HEK293 (cell line): ENCODE results near the gene NUB1.

Source experiments
- CTCF ChIA-PET: fragments of 350-600 bp; formaldehyde crosslinking; extraction: SDS; loops from one replicate; lab custom pipeline; 2021; ENCODE audit warnings: antibody characterized with exemption; lab: Yijun Ruan, JAX
- POLR2A ChIA-PET: fragments of 300-600 bp; formaldehyde crosslinking; extraction: SDS; loops from one replicate; lab custom pipeline; 2020; ENCODE audit warnings: antibody characterized with exemption, inconsistent platforms; lab: Yijun Ruan, JAX
- H3K27ac ChIP-seq: fragments of 200-500 bp; sonication (Bioruptor generic); 2 replicates; pipeline ENCODE4 v1.5.1; 2014; ENCODE audit warnings: low read depth, low read length, control low read depth, inconsistent platforms; ENCODE audit errors: extremely low read depth
- H3K36me3 ChIP-seq, 2 experiments: fragments of 200-500 bp in 1 of 2; sonication (Bioruptor generic) in 1 of 2; 1 replicate in 1 of 2; 2 replicates in 1 of 2; pipeline ENCODE4 v1.5.1; 2014 to 2017; ENCODE audit warnings: inconsistent platforms in 2 of 2, low read length in 2 of 2; ENCODE audit not compliant: control insufficient read depth in 2 of 2, insufficient read depth in 1 of 2
- H3K4me1 ChIP-seq: fragments of 200-500 bp; sonication (Bioruptor generic); 2 replicates; pipeline ENCODE4 v1.5.1; 2014; ENCODE audit warnings: mild to moderate bottlenecking, low read length, inconsistent platforms; ENCODE audit not compliant: control insufficient read depth, insufficient read depth
- H3K4me3 ChIP-seq: 2 replicates; pipeline ENCODE4 v1.5.1; 2011; ENCODE audit warnings: low read depth, mild to moderate bottlenecking, control low read depth, low read length, moderate library complexity
- H3K9me3 ChIP-seq: fragments of 200-500 bp; sonication (Bioruptor generic); 2 replicates; pipeline ENCODE4 v1.5.1; 2014; ENCODE audit warnings: low read depth, low read length, inconsistent platforms; ENCODE audit not compliant: control insufficient read depth, insufficient read depth
- BCL11B ChIP-seq: fragments of 450-650 bp; formaldehyde crosslinking; IDR thresholded peaks from 2 replicates; pipeline ENCODE4 v1.5.1; 2016; ENCODE audit warnings: low read depth, missing biosample characterization, missing genetic modification characterization
- INSM2 ChIP-seq: fragments of 450-650 bp; formaldehyde crosslinking; IDR thresholded peaks from 2 replicates; pipeline ENCODE4 v1.5.1; 2016; ENCODE audit warnings: missing biosample characterization, missing genetic modification characterization
- KLF10 ChIP-seq: fragments of 450-650 bp; IDR thresholded peaks from 2 replicates; pipeline ENCODE4 v1.5.1; 2018; ENCODE audit warnings: missing biosample characterization, mild to moderate bottlenecking, missing genetic modification characterization
- KLF9 ChIP-seq: fragments of 450-650 bp; formaldehyde crosslinking; IDR thresholded peaks from 2 replicates; pipeline ENCODE4 v1.5.1; 2016; ENCODE audit warnings: missing biosample characterization, missing genetic modification characterization, low read depth
- PBX3 ChIP-seq: sonication (generic); formaldehyde crosslinking; IDR thresholded peaks from 2 replicates; pipeline ENCODE4 v1.8.1; 2022; ENCODE audit warnings: mild to moderate bottlenecking, moderate library complexity, missing genetic modification reagents
- ZBTB44 ChIP-seq: fragments of 450-650 bp; IDR thresholded peaks from 2 replicates; pipeline ENCODE4 v1.5.1; 2018; ENCODE audit warnings: missing biosample characterization, mild to moderate bottlenecking, missing genetic modification characterization
- ZBTB49 ChIP-seq: fragments of 450-650 bp; formaldehyde crosslinking; IDR thresholded peaks from 2 replicates; pipeline ENCODE4 v1.5.1; 2016; ENCODE audit warnings: missing biosample characterization, missing genetic modification characterization, low read depth
- ZBTB7A ChIP-seq: fragments of 450-650 bp; formaldehyde crosslinking; IDR thresholded peaks from 2 replicates; pipeline ENCODE4 v1.5.1; 2016; ENCODE audit warnings: low read depth, missing biosample characterization, missing genetic modification characterization
- ZFP37 ChIP-seq: fragments of 450-650 bp; formaldehyde crosslinking; IDR thresholded peaks from 2 replicates; pipeline ENCODE4 v1.5.1; 2016; ENCODE audit warnings: missing biosample characterization, missing genetic modification characterization
- ZNF112 ChIP-seq: fragments of 450-650 bp; formaldehyde crosslinking; IDR thresholded peaks from 2 replicates; pipeline ENCODE4 v1.5.0; 2017; ENCODE audit warnings: missing biosample characterization, missing genetic modification characterization
- ZNF239 ChIP-seq: fragments of 450-650 bp; formaldehyde crosslinking; IDR thresholded peaks from 2 replicates; pipeline ENCODE4 v1.5.1; 2016; ENCODE audit warnings: missing biosample characterization, missing genetic modification characterization
- ZNF24 ChIP-seq: fragments of 450-650 bp; formaldehyde crosslinking; IDR thresholded peaks from 2 replicates; pipeline ENCODE4 v1.5.1; 2016; ENCODE audit warnings: missing biosample characterization, missing genetic modification characterization
- ZNF248 ChIP-seq: fragments of 450-650 bp; formaldehyde crosslinking; IDR thresholded peaks from 2 replicates; pipeline ENCODE4 v1.5.1; 2017; ENCODE audit warnings: missing biosample characterization, missing genetic modification characterization
- ZNF335 ChIP-seq: fragments of 450-650 bp; formaldehyde crosslinking; conservative IDR thresholded peaks from 2 replicates; pipeline ENCODE4 v1.5.1; 2016; ENCODE audit warnings: missing biosample characterization, missing genetic modification characterization
- ZNF555 ChIP-seq: fragments of 450-650 bp; formaldehyde crosslinking; conservative IDR thresholded peaks from 2 replicates; pipeline ENCODE4 v1.5.1; 2017; ENCODE audit warnings: missing biosample characterization, mild to moderate bottlenecking, missing genetic modification characterization, inconsistent platforms
- ZNF664 ChIP-seq: fragments of 450-650 bp; formaldehyde crosslinking; IDR thresholded peaks from 2 replicates; pipeline ENCODE4 v1.5.1; 2016; ENCODE audit warnings: missing biosample characterization, missing genetic modification characterization
- ZNF768 ChIP-seq: fragments of 450-650 bp; formaldehyde crosslinking; IDR thresholded peaks from 2 replicates; pipeline ENCODE4 v1.5.1; 2018; ENCODE audit warnings: missing biosample characterization, mild to moderate bottlenecking, missing genetic modification characterization
- ZNF785 ChIP-seq: fragments of 450-650 bp; formaldehyde crosslinking; IDR thresholded peaks from 2 replicates; pipeline ENCODE4 v1.5.1; 2016; ENCODE audit warnings: missing biosample characterization, missing genetic modification characterization
- ZSCAN23 ChIP-seq: fragments of 450-650 bp; formaldehyde crosslinking; IDR thresholded peaks from 2 replicates; pipeline ENCODE4 v1.5.1; 2016; ENCODE audit warnings: missing biosample characterization, missing genetic modification characterization
- TF ChIP-seq, protein P1 (sequence below): fragments of 450-650 bp; formaldehyde crosslinking; IDR thresholded peaks from 2 replicates; pipeline ENCODE4 v1.5.1; 2017; ENCODE audit warnings: missing biosample characterization, missing genetic modification characterization

Gene NUB1

DNA sequence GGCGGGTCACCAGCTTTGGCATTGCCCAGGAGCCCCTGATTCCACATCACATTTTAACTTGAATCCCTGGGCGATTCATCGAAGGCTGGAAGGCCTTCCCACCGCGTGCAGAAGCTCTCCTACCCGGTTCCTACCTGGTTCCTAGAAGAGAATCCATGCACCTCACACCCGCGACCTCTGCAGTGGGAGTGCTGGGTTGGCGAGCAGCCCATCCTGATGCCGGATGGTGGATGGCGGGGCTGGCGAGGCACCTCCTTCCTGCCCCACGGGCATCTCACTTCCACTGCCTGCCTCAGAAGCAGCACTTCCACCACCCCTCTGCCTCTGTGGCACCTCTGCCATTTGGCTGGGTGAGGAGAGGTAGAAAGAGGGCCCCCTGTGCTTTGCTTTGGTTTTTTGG lies 32.0 kb downstream of the NUB1 start:
- TF ChIP-seq KLF10 (tag by site-specific recombination): no peak
- TF ChIP-seq ZBTB49 (tag by site-specific recombination): no peak
- no peak for TF ChIP-seq ZNF555 (tag by site-specific recombination)
- H3K4me1 ChIP-seq: no peaks in the 10 kb centered on the region
- H3K9me3 ChIP-seq: no peaks in the 10 kb centered on the region
- peaks cover 7 to 78% of the 10 kb centered on the region in 2 experiments for H3K36me3 ChIP-seq
- no peak overlapping the region for H3K4me3 ChIP-seq
- ChIA-PET CTCF (no interaction called here), POLR2A (no interaction called here)
- H3K27ac ChIP-seq: no peak overlapping the region

DNA sequence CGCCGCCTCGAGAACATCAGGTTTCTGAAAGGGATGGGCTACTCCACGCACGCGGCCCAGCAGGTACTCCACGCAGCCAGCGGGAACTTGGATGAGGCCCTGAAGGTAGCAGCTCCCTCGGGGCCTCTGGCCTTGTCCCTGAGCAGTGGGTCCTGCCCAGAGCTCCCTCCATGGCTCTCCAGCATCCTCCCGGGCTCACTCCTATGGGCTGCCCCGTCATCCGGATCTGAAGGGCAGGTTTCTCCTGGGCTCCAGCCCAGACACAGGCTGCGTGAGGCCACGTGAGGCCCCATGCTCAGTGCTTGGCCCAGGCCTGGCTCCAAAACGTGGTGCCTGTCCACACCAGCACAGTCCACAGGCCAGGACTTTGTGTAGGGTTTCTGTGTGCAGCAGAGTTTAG lies 32.5 kb downstream of the NUB1 start:
- Histone ChIP-seq H3K27ac (no peak overlapping the region), H3K4me3 (no peak overlapping the region), H3K4me1 (no peaks in the 10 kb centered on the region), H3K9me3 (no peaks in the 10 kb centered on the region), H3K36me3 (peaks cover 5 to 78% of the 10 kb centered on the region in 2 experiments)
- ChIA-PET POLR2A (no interaction called here), CTCF (no interaction called here)
- no peak for TF ChIP-seq KLF9
- no peak for TF ChIP-seq ZNF768 (tag by site-specific recombination)
- no peak for TF ChIP-seq ZNF248 (tag by site-specific recombination)
- no peak for TF ChIP-seq ZNF664 (tag by site-specific recombination)
- no peak for TF ChIP-seq ZSCAN23 (tag by site-specific recombination)
- TF ChIP-seq, protein P1, sequence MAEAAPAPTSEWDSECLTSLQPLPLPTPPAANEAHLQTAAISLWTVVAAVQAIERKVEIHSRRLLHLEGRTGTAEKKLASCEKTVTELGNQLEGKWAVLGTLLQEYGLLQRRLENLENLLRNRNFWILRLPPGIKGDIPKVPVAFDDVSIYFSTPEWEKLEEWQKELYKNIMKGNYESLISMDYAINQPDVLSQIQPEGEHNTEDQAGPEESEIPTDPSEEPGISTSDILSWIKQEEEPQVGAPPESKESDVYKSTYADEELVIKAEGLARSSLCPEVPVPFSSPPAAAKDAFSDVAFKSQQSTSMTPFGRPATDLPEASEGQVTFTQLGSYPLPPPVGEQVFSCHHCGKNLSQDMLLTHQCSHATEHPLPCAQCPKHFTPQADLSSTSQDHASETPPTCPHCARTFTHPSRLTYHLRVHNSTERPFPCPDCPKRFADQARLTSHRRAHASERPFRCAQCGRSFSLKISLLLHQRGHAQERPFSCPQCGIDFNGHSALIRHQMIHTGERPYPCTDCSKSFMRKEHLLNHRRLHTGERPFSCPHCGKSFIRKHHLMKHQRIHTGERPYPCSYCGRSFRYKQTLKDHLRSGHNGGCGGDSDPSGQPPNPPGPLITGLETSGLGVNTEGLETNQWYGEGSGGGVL (tag by site-specific recombination): no peak
- TF ChIP-seq ZFP37 (tag by site-specific recombination): no peak
- TF ChIP-seq ZNF785 (tag by site-specific recombination): no peak
- TF ChIP-seq BCL11B (tag by site-specific recombination): no peak
- no peak for TF ChIP-seq ZNF112 (tag by site-specific recombination)
- TF ChIP-seq ZNF24 (tag by site-specific recombination): no peak
- TF ChIP-seq INSM2 (tag by site-specific recombination): no peak
- TF ChIP-seq ZBTB44 (tag by site-specific recombination): no peak
- no peak for TF ChIP-seq PBX3 (CRISPR knock-in tag)
- TF ChIP-seq ZNF335 (tag by site-specific recombination): no peak
- TF ChIP-seq ZBTB7A (tag by site-specific recombination): no peak
- no peak for TF ChIP-seq ZNF239 (tag by site-specific recombination)
